K562 (cell line): ENCODE data around the gene TP63. TPM values are rescaled to one million over a fixed set of nuclear protein-coding genes. Genes with fewer than 3 reads are reported as not detected.

Source experiments
- ATAC-seq: fragments of 200-7000 bp; cut with Tn5 transposase; 3 replicates; pipeline ENCODE4 v1.9.1; 2020; ENCODE audit warnings: moderate library complexity
- BruUV-seq: library from RNA; stranded (reverse); fragments of 400-500 nt; replicated peaks from 2 replicates; lab custom pipeline; 2021; lab: Mats Ljungman, UMichigan
- CTCF ChIA-PET: fragments of 300-600 bp; formaldehyde crosslinking; extraction: SDS; loops from one replicate; lab custom pipeline; 2021; ENCODE audit warnings: low intra/inter-chr PET ratio; lab: Yijun Ruan, JAX
- POLR2A ChIA-PET: fragments of 300-600, 350-650 bp; sonication (Branson Sonifier 250); formaldehyde crosslinking; extraction: SDS; loops from one replicate; lab custom pipeline; 2021; ENCODE audit warnings: antibody characterized with exemption, inconsistent platforms; lab: Yijun Ruan, JAX
- DNase-seq, 4 experiments: peaks; one replicate each; pipeline versions ENCODE4 v3.0.0 to v3.0.0-alpha.2; 2011 to 2018; ENCODE audit warnings: low spot score in 3 of 4, mixed read lengths in 3 of 4; ENCODE audit errors: extremely low read depth in 1 of 4
- FAIRE-seq: peaks from 2 replicates; lab custom pipeline; 2011; peaks lifted over from hg19 to GRCh38; lab: Jason Lieb, UNC
- H2AFZ ChIP-seq: 2 replicates; pipeline ENCODE4 v1.6.0; 2011; ENCODE audit warnings: low read depth, low read length, control low read depth, inconsistent platforms
- H3K27ac ChIP-seq: fragments of 200-600 bp; 3 replicates; pipeline ENCODE4 v1.8.0; 2011; ENCODE audit warnings: low read depth, mild to moderate bottlenecking, control low read depth, inconsistent platforms, low read length, moderate library complexity, mixed read lengths; ENCODE audit errors: extremely low read depth
- H3K27me3 ChIP-seq, 2 experiments: fragments of 300-600 bp in 1 of 2; 2 replicates in 1 of 2; 3 replicates in 1 of 2; pipeline versions ENCODE4 v1.6.0 to v1.8.0; 2011; ENCODE audit warnings: inconsistent platforms in 2 of 2, low read length in 2 of 2, mild to moderate bottlenecking in 1 of 2, mixed read lengths in 1 of 2, moderate library complexity in 1 of 2; ENCODE audit not compliant: control insufficient read depth in 2 of 2, insufficient read depth in 2 of 2
- H3K36me3 ChIP-seq: fragments of 300-600 bp; 3 replicates; pipeline ENCODE4 v1.8.0; 2011; ENCODE audit warnings: mild to moderate bottlenecking, low read length, inconsistent platforms; ENCODE audit not compliant: control insufficient read depth, insufficient read depth
- H3K4me1 ChIP-seq, 2 experiments: fragments of 200-600 bp in 1 of 2; replicated peaks in 1 of 2; 2 replicates in 1 of 2; 3 replicates in 1 of 2; pipeline versions ENCODE4 v1.5.1 to v1.8.0; 2011; ENCODE audit warnings: inconsistent platforms in 2 of 2, low read length in 2 of 2, mild to moderate bottlenecking in 1 of 2, mixed read lengths in 1 of 2, moderate library complexity in 1 of 2; ENCODE audit not compliant: control insufficient read depth in 2 of 2, insufficient read depth in 2 of 2
- H3K4me2 ChIP-seq: 2 replicates; pipeline ENCODE4 v1.6.1; 2011; ENCODE audit warnings: low read length, control low read depth, inconsistent platforms, mixed read lengths; ENCODE audit not compliant: insufficient read depth
- H3K4me3 ChIP-seq: fragments of 200-600 bp; sonication (generic), shearing (Covaris generic); 2 replicates; pipeline ENCODE4 v1.5.1; 2016; ENCODE audit warnings: control low read depth, inconsistent platforms
- H3K79me2 ChIP-seq: fragments of 200-600 bp; 3 replicates; pipeline ENCODE4 v1.8.0; 2011; ENCODE audit warnings: low read length, inconsistent platforms; ENCODE audit not compliant: control insufficient read depth, insufficient read depth
- H3K9ac ChIP-seq, 2 experiments: 2 replicates each; pipeline versions ENCODE4 v1.6.0 to v1.6.1; 2011; ENCODE audit warnings: low read depth in 2 of 2, low read length in 2 of 2, control low read depth in 1 of 2, inconsistent platforms in 1 of 2, mild to moderate bottlenecking in 1 of 2, mixed read lengths in 1 of 2; ENCODE audit not compliant: insufficient read depth in 1 of 2
- H3K9me1 ChIP-seq: one replicate; pipeline ENCODE4 v1.6.0; 2011; ENCODE audit warnings: inconsistent platforms, mild to moderate bottlenecking, low read length, moderate library complexity; ENCODE audit not compliant: control insufficient read depth, insufficient read depth
- H3K9me3 ChIP-seq: replicated peaks from 2 replicates; pipeline ENCODE4 v1.5.1; 2011; ENCODE audit warnings: low read depth, low read length, inconsistent platforms; ENCODE audit not compliant: control insufficient read depth, insufficient read depth
- H4K20me1 ChIP-seq: replicated peaks from 2 replicates; pipeline ENCODE4 v1.6.1; 2011; ENCODE audit warnings: low read length, inconsistent platforms, mixed read lengths; ENCODE audit not compliant: control insufficient read depth, insufficient read depth
- ATF1 ChIP-seq, 2 experiments: fragments of 450-650 bp in 1 of 2; IDR thresholded peaks; 2 replicates each; pipeline ENCODE4 v1.6.1; 2016; ENCODE audit warnings: missing compliant biosample characterization in 1 of 2, missing genetic modification characterization in 1 of 2
- NR2C1 ChIP-seq, 2 experiments: fragments of 450-650 bp; IDR thresholded peaks; 2 replicates each; pipeline ENCODE4 v1.6.1; 2017; ENCODE audit warnings: mild to moderate bottlenecking in 2 of 2, antibody characterized with exemption in 1 of 2, inconsistent platforms in 1 of 2, missing compliant biosample characterization in 1 of 2, missing genetic modification characterization in 1 of 2
- WGBS: fragments of 100-300 bp; shearing (Covaris generic); methylation state at CpG from one replicate; pipeline ENCODE4 v1.1.6; 2016; ENCODE audit warnings: low coverage, mixed read lengths; ENCODE audit not compliant: insufficient coverage; ENCODE audit errors: missing lambda C conversion rate; 5-methylcytosine and 5-hydroxymethylcytosine counted together
- in situ Hi-C: fragments of 300-500 bp; cut with MboI; formaldehyde crosslinking; loops from 4 replicates; pipeline ENCODE4 v1.15.0; 2018; ENCODE audit warnings: inconsistent platforms, mixed read lengths
- intact Hi-C: fragments of 100-400 bp; cut with micrococcal nuclease; formaldehyde crosslinking; loops from 2 replicates; pipeline ENCODE4 v1.14.2; 2022
- polyA plus RNA-seq, 8 experiments: library from polyadenylated mRNA; depleted of rRNA in 4 of 8; stranded (reverse) in 5 of 8; unstranded in 3 of 8; fragments of >200 nt; fragmentation: Nextera tagmentation in 2 of 8; fragmentation: Illumina TruSeq in 1 of 8; extraction: Ambion mirVana in 2 of 8; extraction: Trizol in 1 of 8; gene quantifications; 2 replicates each; pipeline versions ENCODE4 v1.2.1 to v1.2.3, GENCODE V29; 2011 to 2014; ENCODE audit warnings: inconsistent platforms in 1 of 8, missing spikeins in 1 of 8
- total RNA-seq, 7 experiments: library from RNA; depleted of rRNA in 6 of 7; stranded (reverse); fragments of >200 nt in 6 of 7; fragmentation: Illumina TruSeq in 2 of 7; extraction: Trizol in 2 of 7; gene quantifications; 2 replicates each; pipeline versions ENCODE4 v1.2.1 to v1.2.3, GENCODE V29; 2011 to 2021; ENCODE audit warnings: low replicate concordance in 1 of 7
- TF ChIP-seq, protein P1 (sequence below): fragments of 450-650 bp; formaldehyde crosslinking; IDR thresholded peaks from 2 replicates; pipeline ENCODE4 v1.4.0; 2020; ENCODE audit warnings: mild to moderate bottlenecking, moderate library complexity

Gene TP63
- total and polyA plus RNA-seq, 9 of the 15 experiments (the other 6 are each of a cell fraction or from before 2014, with no cell fraction given) = 0.32 to 1.4 (median 0.50) TPM

- H3K9ac ChIP-seq = no peak overlapping the region
- intact Hi-C loops = no loop called here
- in situ Hi-C loops = no loop called here
- no peak overlapping the region for H2AFZ ChIP-seq
- no peaks in the 10 kb centered on the region for H3K9me3 ChIP-seq
- WGBS = 4% methylated on average over 7 of the region's 7 CpGs
- no peak overlapping the region for H3K4me2 ChIP-seq
- no peak for DNase-seq
- no peak overlapping the region for H3K27ac ChIP-seq
- H3K79me2 ChIP-seq = no peaks in the 10 kb centered on the region
- no TSS peak for BruUV-seq
- no peak overlapping the region for H3K4me3 ChIP-seq
- no peaks in the 10 kb centered on the region for H3K9me1 ChIP-seq
- ATAC-seq = no peak
- TF ChIP-seq, protein P1, sequence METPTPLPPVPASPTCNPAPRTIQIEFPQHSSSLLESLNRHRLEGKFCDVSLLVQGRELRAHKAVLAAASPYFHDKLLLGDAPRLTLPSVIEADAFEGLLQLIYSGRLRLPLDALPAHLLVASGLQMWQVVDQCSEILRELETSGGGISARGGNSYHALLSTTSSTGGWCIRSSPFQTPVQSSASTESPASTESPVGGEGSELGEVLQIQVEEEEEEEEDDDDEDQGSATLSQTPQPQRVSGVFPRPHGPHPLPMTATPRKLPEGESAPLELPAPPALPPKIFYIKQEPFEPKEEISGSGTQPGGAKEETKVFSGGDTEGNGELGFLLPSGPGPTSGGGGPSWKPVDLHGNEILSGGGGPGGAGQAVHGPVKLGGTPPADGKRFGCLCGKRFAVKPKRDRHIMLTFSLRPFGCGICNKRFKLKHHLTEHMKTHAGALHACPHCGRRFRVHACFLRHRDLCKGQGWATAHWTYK (CRISPR knock-in tag) = no peak
- TF ChIP-seq NR2C1 (IDR thresholded peaks at IDR 0.05) = no peak
- no peak for TF ChIP-seq NR2C1 (tag; IDR thresholded peaks at IDR 0.05)
- TF ChIP-seq ATF1 (CRISPR knock-in tag; IDR thresholded peaks at IDR 0.05) = no peak
- no peak for TF ChIP-seq ATF1 (tag; IDR thresholded peaks at IDR 0.05)
- FAIRE-seq = no peak
- H4K20me1 ChIP-seq = no peaks in the 10 kb centered on the region
- no peaks in the 10 kb centered on the region for H3K36me3 ChIP-seq
- ChIA-PET CTCF (no interaction called here), POLR2A (no interaction called here)
- H3K4me1 ChIP-seq = no peaks in the 10 kb centered on the region
- no peaks in the 10 kb centered on the region for H3K27me3 ChIP-seq
These were observed 161.1 kb downstream of the TP63 start for GRCh38 chr3:189792046-189792929.
